PFSK-1 (cell line): Measurements from ENCODE around the gene SSH2.

ENCODE experiments used
- FOXP2 ChIP-seq: optimal IDR thresholded peaks from 2 replicates; pipeline ENCODE3; 2011; ENCODE audit warnings: borderline replicate concordance, control low read depth, inconsistent platforms; ENCODE audit not compliant: insufficient read depth; ENCODE audit errors: extremely low read length, extremely low read depth
- POLR2AphosphoS5 ChIP-seq: IDR thresholded peaks from 2 replicates; pipeline ENCODE4 v1.6.1; 2012; ENCODE audit warnings: low read depth, mild to moderate bottlenecking, control low read depth, low read length, moderate library complexity
- REST ChIP-seq, 2 experiments: IDR thresholded peaks; 2 replicates each; pipeline versions ENCODE4 v1.6.1 to v1.8.0; 2011 to 2012; ENCODE audit warnings: low read depth in 2 of 2, low read length in 2 of 2, control low read depth in 1 of 2, inconsistent platforms in 1 of 2, mild to moderate bottlenecking in 1 of 2, moderate library complexity in 1 of 2; ENCODE audit not compliant: insufficient read depth in 1 of 2
- SIN3A ChIP-seq: IDR thresholded peaks from 2 replicates; pipeline ENCODE4 v1.6.1; 2012; ENCODE audit warnings: mild to moderate bottlenecking, low read length, moderate library complexity, borderline replicate concordance; ENCODE audit not compliant: insufficient read depth
- TAF1 ChIP-seq: IDR thresholded peaks from 2 replicates; pipeline ENCODE4 v1.6.1; 2012; ENCODE audit warnings: low read length, control low read depth, borderline replicate concordance; ENCODE audit not compliant: insufficient read depth

The SSH2 gene

GRCh38 chr17:29612404-29613280 is 317.4 kb downstream of the SSH2 start:
- no peak for TF ChIP-seq POLR2AphosphoS5
- no peak for TF ChIP-seq TAF1
- TF ChIP-seq SIN3A = no peak
- no peak for TF ChIP-seq REST (IDR thresholded peaks at IDR 0.05; ENCODE audit: insufficient read depth in 1 of 2, low read depth in 2 of 2, low read length in 2 of 2)
- no peak for TF ChIP-seq FOXP2

DNA sequence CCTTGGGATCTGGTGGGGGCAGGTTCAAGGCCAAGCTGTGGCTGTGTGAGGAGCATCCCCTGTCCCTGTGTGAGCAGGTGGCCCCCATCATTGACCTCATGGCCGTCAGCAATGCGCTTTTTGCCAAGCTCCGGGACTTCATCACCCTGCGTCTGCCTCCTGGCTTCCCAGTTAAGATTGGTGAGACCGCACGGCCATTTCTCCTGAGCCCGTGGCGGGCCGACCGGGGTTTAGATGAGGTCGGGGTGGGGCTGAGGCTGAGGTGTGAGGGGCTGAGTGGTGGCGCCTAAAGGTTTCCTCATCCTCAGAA is 318.0 kb downstream of the SSH2 start:
- TF ChIP-seq FOXP2 (no peak), REST (IDR thresholded peaks at IDR 0.05; ENCODE audit: insufficient read depth in 1 of 2, low read depth in 2 of 2, low read length in 2 of 2) (no peak), TAF1 (no peak), SIN3A (no peak), POLR2AphosphoS5 (no peak)

DNA sequence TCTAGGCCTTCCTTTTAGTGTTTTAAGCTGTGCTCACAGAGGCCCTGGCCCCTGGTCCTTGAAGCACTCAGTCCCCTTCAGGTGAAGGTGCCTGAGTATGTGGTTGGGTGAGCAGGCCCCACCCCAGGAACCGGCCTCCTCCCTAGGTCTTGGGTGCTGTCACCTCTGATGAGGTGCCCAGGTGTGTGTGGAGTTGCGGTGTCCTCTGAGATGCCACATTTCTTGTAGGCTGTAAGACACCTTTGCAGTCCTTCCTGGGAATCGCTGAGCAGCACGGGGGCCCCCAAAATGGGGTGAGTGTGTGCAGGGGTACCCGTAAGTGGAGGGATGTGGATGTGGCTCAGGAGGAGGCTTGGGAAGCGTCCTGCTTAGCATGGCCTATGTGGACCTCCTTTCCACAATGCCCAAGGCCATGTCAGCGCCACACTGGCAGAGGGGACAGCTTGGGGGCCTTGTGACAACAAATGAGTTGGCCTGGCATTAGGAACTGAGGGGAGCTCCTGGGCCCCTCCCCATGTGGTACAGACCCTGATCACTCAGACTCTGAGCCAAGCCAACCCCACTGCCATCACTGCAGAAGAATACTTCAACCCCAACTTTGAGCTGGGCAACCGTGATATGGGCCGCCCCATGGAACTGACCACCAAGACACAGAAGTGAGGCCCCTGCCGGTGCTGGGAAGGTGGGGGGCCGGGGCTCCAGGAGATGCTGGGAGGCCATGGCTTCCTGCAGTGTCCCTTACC is 318.5 kb downstream of the SSH2 start:
- TF ChIP-seq REST (IDR thresholded peaks at IDR 0.05; ENCODE audit: insufficient read depth in 1 of 2, low read depth in 2 of 2, low read length in 2 of 2) = no peak
- no peak for TF ChIP-seq FOXP2
- TF ChIP-seq SIN3A = no peak
- TF ChIP-seq TAF1 = no peak
- TF ChIP-seq POLR2AphosphoS5 = no peak

GRCh38 chr17:29610395-29610794 is 319.6 kb downstream of the SSH2 start:
- TF ChIP-seq FOXP2 (no peak), TAF1 (no peak), POLR2AphosphoS5 (no peak), REST (IDR thresholded peaks at IDR 0.05; ENCODE audit: insufficient read depth in 1 of 2, low read depth in 2 of 2, low read length in 2 of 2) (no peak), SIN3A (no peak)
